Mucosa of rectum (tissue), 2 donors: ENCODE measurements around the gene APLN.
A peak's percentile ranks its signal among the peaks of the same experiment; 100 is the strongest.

Experiments used
- H3K27ac ChIP-seq, 2 donors: one replicate each; pipeline ENCODE4 v1.7.0; 2013; ENCODE audit warnings: inconsistent platforms in 2 of 2, low read depth in 2 of 2, low read length in 2 of 2
- H3K27me3 ChIP-seq, 2 donors: one replicate each; pipeline ENCODE4 v1.7.0; 2013; ENCODE audit warnings: low read length in 2 of 2; ENCODE audit not compliant: control insufficient read depth in 2 of 2, insufficient read depth in 2 of 2
- H3K36me3 ChIP-seq, 2 donors: one replicate each; pipeline ENCODE4 v1.7.0; 2013; ENCODE audit warnings: low read length in 2 of 2; ENCODE audit not compliant: control insufficient read depth in 2 of 2, insufficient read depth in 2 of 2
- H3K4me1 ChIP-seq, 2 donors: one replicate each; pipeline ENCODE4 v1.7.0; 2013; ENCODE audit warnings: low read length in 2 of 2, mild to moderate bottlenecking in 1 of 2; ENCODE audit not compliant: control insufficient read depth in 2 of 2, insufficient read depth in 2 of 2
- H3K4me3 ChIP-seq, 2 donors: one replicate each; pipeline ENCODE4 v1.7.0; 2013; ENCODE audit warnings: low read length in 2 of 2
- H3K9ac ChIP-seq, 2 donors: one replicate each; pipeline ENCODE4 v1.7.0; 2013; ENCODE audit warnings: low read length in 2 of 2, low read depth in 1 of 2, mild to moderate bottlenecking in 1 of 2
- H3K9me3 ChIP-seq, 2 donors: one replicate each; pipeline ENCODE4 v1.7.0; 2013; ENCODE audit warnings: low read length in 2 of 2; ENCODE audit not compliant: control insufficient read depth in 2 of 2
- donor health status: healthy.
- donor health status: Normal muscosa, but diverticular disease.

APLN gene

DNA sequence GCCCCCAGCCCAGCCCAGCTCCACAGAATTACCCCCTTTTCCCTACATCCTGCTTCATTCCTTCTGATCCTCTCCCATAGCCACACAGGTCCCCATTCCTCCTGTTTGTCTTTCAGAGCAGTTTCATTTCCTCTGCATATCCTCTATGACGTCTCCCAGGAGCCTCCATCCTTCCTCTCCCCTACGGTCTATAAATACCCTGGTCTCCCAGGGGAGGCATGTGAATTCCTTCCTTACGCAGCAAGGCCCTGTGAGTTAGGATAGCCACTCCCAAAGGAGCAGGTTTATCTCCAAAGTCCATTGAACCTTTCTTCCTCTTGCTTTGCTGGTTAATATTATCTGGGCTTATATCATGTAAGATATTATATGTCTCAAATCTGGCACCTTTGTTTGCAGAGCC is 8.4 kb upstream of the APLN start:
- Histone ChIP-seq H3K36me3 (no peaks in the 10 kb centered on the region), H3K27ac (no peak overlapping the region), H3K4me1 (no peaks in the 10 kb centered on the region), H3K4me3 (no peak overlapping the region), H3K9ac (no peak overlapping the region), H3K9me3 (no peaks in the 10 kb centered on the region), H3K27me3 (peaks cover 0 to 4% of the 10 kb centered on the region in 2 donors)

DNA sequence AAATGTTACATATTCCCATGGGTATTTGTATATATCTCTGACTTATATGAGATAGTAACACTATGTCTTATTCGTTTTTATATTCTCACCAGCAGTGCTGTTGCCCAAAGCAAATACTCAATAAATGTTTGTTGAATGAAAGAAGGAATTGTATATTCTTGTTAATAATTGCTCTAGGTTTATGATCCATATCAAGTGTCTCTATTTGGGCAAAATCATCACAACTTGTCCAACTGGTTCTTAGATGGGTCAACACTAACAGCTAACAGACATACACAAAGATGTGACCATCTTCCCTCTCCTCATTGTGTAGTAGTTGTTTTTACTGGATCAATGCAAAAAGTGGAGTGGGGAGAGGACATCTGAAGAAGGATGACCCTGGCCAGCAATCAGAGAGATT is 6.6 kb upstream of the APLN start:
- Histone ChIP-seq H3K4me1 (no peaks in the 10 kb centered on the region), H3K27ac (no peak overlapping the region), H3K9ac (no peak overlapping the region), H3K4me3 (no peak overlapping the region), H3K36me3 (no peaks in the 10 kb centered on the region), H3K27me3 (peaks cover 0 to 7% of the 10 kb centered on the region in 2 donors), H3K9me3 (no peaks in the 10 kb centered on the region)

DNA sequence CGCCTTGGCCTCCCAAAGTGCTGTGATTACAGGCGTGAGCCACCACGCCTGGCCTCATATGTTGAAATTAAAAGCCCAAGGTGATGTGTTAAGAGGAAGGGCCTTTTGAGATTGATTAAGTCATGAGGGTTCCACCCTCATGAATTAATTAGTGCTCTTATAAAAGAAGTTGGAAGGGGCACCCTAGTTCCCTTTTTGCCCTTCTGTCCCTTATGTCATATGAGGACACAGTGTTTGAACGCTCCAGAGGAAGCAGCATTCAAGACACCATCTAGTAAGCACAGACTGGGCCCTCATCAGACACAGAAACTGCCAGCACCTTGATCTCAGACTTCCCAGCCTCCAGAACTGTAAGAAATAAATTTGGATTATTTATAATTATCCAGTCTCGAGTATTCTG is 5.1 kb upstream of the APLN start:
- Histone ChIP-seq H3K9me3 (no peaks in the 10 kb centered on the region), H3K27me3 (peaks cover 0 to 5% of the 10 kb centered on the region in 2 donors), H3K4me3 (no peak overlapping the region), H3K27ac (no peak overlapping the region), H3K9ac (no peak overlapping the region), H3K4me1 (peaks cover 0 to 4% of the 10 kb centered on the region in 2 donors), H3K36me3 (no peaks in the 10 kb centered on the region)

DNA sequence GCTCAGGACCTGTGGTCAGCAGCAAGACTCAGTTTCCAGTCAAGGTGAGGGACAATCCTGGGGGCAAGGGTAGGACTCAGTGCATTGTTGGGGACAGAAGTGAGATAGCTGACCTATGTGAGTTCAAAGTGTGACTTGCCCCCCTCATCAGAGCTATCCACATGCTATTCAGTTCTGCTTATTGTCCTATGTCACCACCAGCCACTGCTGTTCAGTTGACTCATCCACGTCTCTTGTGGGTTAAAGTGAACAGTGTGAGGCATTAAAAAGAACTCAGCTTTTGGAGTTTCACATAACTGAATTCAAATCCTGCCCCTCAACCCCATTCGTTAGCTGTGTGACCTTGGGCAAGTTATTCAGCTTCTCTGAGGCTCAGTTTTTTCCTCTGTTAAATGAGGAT is 4.4 kb upstream of the APLN start:
- peaks cover 1 to 4% of the 10 kb centered on the region in 2 donors for H3K4me1 ChIP-seq
- peaks cover 0 to 3% of the 10 kb centered on the region in 2 donors for H3K27me3 ChIP-seq
- H3K4me3 ChIP-seq: no peak overlapping the region

DNA sequence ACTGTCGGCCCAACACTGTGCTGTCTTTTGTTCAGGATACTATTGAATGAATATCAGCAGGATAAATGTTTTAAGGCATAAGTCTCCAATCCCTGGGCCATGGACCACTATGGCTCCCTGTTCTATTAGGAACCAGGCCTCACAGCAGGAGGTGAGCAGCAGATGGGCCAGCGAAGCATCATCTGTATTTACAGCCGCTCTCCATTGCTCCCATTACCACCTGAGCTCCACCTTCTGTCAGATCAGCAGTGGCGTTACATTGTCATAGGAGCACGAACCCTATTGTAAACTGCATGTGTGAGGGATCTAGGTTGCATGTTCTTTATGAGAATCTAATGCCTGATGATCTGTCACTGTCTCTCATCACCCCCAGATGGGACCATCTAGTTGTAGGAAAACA is 3.7 kb upstream of the APLN start:
- Histone ChIP-seq H3K9ac (no peak overlapping the region), H3K4me1 (peaks cover 4 to 8% of the 10 kb centered on the region in 2 donors), H3K27ac (no peak overlapping the region), H3K4me3 (no peak overlapping the region), H3K9me3 (no peaks in the 10 kb centered on the region), H3K36me3 (no peaks in the 10 kb centered on the region), H3K27me3 (peaks cover 2 to 5% of the 10 kb centered on the region in 2 donors)

More for the DNA sequence above, 4.4 kb upstream of the APLN start:
- Histone ChIP-seq H3K9ac (no peak overlapping the region), H3K27ac (no peak overlapping the region), H3K36me3 (no peaks in the 10 kb centered on the region), H3K9me3 (no peaks in the 10 kb centered on the region)

DNA sequence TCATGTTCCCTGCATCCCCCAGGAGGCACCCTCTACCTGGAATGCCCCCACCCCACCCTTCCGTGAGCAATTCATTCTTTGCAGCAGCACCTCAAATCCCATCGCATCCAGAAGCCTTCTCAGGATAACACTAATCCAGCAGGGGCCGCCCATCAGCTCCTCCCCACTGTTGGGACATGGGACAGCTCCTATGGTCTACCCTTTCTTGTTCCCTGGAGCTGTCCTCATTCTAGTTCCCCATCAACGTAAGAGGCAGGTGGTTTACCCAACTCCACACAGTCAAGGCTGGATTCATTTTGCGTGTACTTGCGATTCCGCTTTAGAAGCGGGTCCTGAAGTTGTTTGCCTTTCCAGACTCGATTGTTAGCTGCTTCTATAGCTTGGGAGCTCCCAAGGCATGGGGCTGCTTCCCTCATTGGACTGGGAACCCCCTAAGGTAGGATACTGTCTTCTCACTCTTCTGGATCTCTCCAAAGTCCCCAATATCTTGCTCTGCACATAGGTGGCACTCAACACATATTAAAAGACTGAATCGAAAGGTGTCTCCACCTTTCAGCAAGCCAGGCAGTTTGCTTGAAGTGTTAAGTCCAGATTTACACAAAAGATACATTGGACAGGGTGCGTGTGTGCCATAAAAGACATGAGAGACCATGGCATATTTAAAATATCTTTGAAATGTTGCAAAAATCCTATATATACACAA is 942 bp upstream of the APLN start:
- peaks cover 4 to 8% of the 10 kb centered on the region in 2 donors for H3K4me1 ChIP-seq
- H3K27me3 ChIP-seq: peaks cover 5 to 12% of the 10 kb centered on the region in 2 donors
- no peaks in the 10 kb centered on the region for H3K9me3 ChIP-seq
- no peak overlapping the region for H3K27ac ChIP-seq
- no peak overlapping the region for H3K4me3 ChIP-seq
- no peaks in the 10 kb centered on the region for H3K36me3 ChIP-seq
- H3K9ac ChIP-seq: no peak overlapping the region

DNA sequence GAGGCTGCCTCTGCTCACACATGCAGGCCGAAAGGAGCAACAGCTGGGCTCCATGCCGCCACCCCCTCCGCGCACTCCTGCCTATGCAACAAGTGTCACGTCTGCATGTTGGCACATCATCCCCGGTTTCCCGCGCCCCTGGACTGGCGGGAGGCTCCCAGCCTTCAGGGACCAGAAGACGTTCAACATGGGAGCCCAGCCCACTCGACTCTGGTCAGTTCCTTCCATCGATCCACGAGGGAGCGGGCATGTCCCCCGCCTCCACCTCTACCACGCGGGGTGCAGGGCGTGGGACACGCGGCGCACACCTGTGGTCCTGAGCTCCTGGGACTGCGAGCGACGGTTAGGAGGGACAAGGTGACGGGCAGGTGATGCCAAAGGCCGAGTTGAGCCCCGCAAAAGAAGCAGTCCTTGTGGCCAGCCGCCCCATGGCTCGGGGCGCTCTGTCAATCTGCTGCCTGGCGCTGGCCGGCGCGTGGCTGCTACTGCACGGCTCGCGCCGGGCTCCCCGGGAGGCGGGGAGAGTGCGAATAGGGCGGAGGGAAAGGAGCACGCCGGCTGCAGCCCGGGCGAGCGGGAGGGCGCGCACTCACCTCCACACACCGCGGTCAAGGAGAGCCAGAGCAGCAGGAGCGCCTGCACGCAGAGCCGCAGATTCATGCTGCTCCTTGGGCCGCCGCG is 645 bp downstream of the APLN start:
- no peak overlapping the region for H3K27ac ChIP-seq
- H3K9me3 ChIP-seq: no peaks in the 10 kb centered on the region
- peak overlapping the region; percentile 58 to 59 for H3K4me3 ChIP-seq
- no peak overlapping the region for H3K9ac ChIP-seq
- H3K4me1 ChIP-seq: peaks cover 4 to 8% of the 10 kb centered on the region in 2 donors
- H3K27me3 ChIP-seq: peaks cover 5 to 12% of the 10 kb centered on the region in 2 donors
- no peaks in the 10 kb centered on the region for H3K36me3 ChIP-seq

DNA sequence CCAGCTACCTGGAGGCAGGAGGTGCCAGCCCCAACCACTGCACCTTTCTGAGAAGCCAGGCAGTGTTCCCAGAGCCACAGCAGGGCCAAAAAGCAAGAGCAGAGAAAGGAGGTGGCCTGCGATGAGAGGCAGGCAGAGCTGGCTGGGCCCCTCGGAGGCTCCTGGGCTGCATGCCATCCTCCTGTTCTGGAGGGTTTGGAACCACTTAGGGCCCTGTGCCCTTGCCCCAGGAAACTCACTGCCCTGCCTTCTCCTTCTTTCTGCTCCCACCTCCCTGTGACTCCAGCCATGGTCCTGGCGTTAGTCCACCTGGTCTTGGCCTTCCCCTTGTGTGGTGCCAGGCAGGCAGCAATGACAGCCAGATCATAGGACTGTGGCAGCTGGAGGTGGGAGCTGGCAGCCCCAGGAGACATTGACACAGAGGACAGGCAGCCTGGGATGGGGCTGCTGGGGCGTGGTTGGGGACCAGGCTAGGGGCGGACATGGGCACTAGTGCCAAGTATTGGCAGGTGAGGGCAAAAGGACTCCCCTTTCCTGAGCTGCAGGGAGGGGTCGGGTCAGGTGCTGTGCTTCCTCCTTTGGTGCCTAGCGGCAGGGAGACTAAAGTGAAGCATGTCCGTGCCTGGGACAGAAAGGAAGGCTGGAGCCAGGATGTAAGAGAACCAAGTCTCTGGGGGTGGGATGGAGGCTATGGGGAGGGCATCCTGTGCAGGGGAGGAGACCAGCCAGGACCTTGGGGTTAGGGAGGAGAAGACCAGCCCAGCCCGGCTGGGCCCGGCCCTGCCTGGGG is 1.4 kb downstream of the APLN start:
- no peaks in the 10 kb centered on the region for H3K9me3 ChIP-seq

DNA sequence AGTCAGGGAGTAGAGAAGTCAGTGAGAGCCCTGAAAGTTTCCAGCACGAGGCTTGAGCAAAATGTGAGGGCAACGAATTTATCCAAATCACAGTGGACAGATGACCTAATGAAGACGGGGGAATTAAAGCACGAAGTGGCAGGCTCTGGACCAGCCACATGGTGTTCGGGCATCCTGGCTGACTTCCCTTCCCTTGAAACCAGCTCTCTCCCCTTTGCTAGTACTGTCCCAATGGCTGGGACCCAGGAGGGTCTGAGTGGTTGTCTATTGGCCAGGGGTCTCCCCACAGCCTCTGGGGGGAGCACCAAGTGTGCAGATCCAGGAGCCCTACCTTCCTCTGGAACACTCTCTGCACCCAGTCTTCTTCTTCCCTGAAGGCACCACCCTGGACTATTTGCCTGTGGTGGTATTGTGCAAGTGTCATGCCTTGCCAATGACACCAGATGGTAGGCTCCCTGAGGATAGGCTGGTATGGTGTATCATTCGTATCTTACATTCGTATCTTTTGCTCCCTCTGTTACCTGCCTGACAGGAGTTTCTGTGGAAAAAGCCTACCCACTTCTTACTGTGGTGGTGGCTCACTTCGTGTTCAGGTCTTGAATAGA is 2.1 kb downstream of the APLN start:
- Histone ChIP-seq H3K9ac (no peak overlapping the region), H3K9me3 (no peaks in the 10 kb centered on the region), H3K36me3 (no peaks in the 10 kb centered on the region), H3K4me3 (no peak overlapping the region), H3K4me1 (peaks cover 4 to 8% of the 10 kb centered on the region in 2 donors), H3K27ac (no peak overlapping the region), H3K27me3 (peaks cover 5 to 12% of the 10 kb centered on the region in 2 donors)

More for the DNA sequence above, 1.4 kb downstream of the APLN start:
- Histone ChIP-seq H3K36me3 (no peaks in the 10 kb centered on the region), H3K4me3 (no peak overlapping the region), H3K9ac (no peak overlapping the region), H3K27me3 (peaks cover 5 to 12% of the 10 kb centered on the region in 2 donors), H3K27ac (no peak overlapping the region), H3K4me1 (peaks cover 4 to 8% of the 10 kb centered on the region in 2 donors)
